A673 (cell line): Measurements from ENCODE around the gene EIPR1.

Source experiments
- EZH2 ChIP-seq: fragments of 200-600 bp; sonication (generic); IDR thresholded peaks from 2 replicates; pipeline ENCODE4 v1.6.1; 2017; ENCODE audit warnings: borderline replicate concordance, low read depth, mild to moderate bottlenecking, mixed read lengths, antibody characterized with exemption, low read length; ENCODE audit not compliant: poor library complexity, severe bottlenecking
- TF ChIP-seq, protein P1 (sequence below): fragments of 300-800, 200-600 bp; sonication (generic); conservative IDR thresholded peaks from 2 replicates; pipeline ENCODE4 v1.5.1; 2017; ENCODE audit warnings: low read depth, mild to moderate bottlenecking, antibody characterized with exemption, low read length, moderate library complexity, mixed read lengths

DNA sequence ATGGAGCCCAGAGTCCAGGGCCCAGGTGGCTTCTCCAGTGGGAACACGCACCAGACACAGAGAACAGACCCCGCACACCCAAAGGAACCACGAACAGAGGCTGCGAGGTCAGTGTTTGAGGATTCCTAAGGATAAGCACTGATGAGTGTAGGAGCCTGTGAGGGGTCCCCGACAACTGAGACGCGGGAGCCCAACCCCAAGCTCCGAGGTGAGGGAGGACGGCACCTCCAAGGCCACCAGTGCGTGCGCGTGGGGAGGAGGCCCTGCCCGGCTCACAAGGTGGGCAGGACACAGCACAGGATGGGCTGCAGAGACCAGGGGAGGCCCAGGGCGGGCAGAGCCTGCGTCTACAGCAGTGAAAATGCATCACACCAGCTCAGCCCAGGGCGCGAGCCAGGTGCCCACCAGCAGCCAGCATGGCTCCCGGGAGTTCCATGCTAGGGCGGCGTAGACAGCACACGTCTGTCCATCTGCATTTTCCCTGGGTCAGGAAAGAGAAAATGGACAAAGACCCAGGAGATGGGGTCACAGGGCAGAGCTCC, 189.1 kb downstream of the EIPR1 start:
- TF ChIP-seq, protein P1, sequence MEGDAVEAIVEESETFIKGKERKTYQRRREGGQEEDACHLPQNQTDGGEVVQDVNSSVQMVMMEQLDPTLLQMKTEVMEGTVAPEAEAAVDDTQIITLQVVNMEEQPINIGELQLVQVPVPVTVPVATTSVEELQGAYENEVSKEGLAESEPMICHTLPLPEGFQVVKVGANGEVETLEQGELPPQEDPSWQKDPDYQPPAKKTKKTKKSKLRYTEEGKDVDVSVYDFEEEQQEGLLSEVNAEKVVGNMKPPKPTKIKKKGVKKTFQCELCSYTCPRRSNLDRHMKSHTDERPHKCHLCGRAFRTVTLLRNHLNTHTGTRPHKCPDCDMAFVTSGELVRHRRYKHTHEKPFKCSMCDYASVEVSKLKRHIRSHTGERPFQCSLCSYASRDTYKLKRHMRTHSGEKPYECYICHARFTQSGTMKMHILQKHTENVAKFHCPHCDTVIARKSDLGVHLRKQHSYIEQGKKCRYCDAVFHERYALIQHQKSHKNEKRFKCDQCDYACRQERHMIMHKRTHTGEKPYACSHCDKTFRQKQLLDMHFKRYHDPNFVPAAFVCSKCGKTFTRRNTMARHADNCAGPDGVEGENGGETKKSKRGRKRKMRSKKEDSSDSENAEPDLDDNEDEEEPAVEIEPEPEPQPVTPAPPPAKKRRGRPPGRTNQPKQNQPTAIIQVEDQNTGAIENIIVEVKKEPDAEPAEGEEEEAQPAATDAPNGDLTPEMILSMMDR, result no peak
- TF ChIP-seq EZH2, result no peak
